ENCODE data around the gene IFIT2.
A peak's percentile ranks its signal among the peaks of the same experiment; 100 is the strongest.
"Not testable (repeated sequence)": the region's sequence is repeated elsewhere in the genome, so short reads cannot be mapped to it uniquely, and the experiment has no call there.

The IFIT2 gene

DNA sequence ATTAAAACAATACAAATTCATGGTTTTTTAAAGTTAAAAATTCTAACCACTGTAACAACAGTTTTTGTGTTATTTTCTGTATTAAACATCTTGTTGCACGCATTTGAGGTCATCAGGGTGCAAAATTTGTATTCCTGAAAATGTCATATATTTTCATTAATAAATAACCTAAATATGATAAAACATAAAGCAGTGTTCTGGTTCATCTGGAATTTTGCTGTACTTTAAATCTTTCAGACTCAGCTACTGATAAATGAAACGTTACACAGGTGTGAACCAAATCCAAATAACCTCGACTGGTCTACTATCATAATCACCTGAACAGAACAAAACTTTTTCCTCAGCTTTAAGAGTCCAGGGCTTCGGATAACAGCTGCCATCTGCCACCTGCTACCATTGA is 6.9 kb downstream of the IFIT2 start:
- DNase-seq, result no peak

DNA sequence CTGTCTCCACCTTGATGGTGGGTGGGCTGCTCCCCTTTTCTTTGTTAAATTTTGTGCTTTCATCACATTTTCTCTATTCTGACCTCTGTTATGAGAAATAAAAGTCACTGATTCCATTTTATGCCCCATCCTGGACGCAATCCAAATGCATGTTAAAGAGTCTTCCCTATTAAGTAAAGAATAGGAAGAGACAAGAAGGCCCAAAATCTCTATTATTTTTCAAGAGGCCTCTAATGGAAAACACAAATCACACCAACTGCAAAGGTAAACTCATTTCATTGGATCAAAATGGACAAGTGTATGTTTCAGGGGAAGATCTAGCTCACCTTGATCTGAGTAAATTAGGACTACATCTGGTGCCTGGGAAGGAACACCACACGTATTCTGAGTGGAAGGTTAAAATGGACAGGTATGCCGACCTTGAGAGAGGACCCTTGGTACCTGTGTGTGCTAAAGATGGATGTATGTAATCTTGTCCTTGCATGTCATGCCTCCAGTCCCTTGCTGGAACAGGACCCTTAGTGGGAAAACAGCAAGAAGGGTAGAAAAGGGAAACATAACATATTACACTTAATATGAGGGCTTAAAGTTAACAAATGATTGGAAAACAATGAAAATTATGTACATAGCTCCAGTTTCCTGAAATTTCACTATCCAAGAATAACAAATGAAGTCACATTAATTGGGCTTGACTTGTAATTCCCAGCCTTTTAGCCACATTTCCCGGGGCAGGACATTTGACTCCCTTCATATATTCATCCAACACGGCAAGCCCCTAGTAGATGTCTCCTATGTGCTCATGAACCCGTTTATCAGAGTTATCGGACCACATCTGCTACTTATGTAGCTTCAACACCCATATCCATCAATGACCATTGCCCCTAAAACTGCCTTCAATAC is 7.6 kb downstream of the IFIT2 start:
- no peak for DNase-seq

DNA sequence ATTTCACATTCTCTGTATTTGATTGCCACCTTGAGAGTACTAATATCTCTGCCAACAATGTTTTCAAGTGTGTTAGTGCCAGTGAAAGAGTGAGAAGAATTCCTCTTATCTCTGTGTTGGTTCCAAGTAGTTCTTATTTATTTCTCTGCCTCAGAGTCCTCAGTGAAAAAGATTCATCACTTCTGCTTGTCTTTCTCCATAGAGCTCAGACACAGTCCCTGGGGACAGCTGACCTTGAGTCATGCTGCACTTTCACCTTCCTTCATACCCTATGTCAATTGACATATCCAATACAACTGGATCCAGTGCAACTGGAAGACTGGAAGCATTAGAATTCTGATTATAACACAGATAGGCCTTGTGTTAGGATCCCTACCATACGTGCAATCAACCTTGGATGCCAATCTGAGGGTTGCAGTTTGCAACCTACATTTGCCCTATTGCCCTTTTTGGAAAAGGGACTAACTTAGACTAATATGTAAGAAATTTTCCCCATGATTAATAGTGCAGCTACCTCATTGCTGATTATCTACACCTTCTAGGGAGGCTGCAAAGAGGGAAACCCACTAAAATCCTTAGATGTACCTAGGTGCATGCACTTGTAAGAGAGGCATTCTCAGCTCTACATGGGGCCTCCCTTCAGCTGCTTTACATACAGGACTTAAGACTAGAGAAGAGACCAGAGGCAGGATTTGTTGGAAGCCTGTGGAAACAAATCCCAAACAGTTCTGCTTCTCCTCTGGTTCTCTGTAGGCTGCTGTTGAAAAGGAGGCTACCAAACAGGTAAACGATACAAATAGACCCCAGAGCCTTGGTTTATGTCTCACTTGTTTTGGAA is 8.4 kb downstream of the IFIT2 start:
- DNase-seq, result no peak

DNA sequence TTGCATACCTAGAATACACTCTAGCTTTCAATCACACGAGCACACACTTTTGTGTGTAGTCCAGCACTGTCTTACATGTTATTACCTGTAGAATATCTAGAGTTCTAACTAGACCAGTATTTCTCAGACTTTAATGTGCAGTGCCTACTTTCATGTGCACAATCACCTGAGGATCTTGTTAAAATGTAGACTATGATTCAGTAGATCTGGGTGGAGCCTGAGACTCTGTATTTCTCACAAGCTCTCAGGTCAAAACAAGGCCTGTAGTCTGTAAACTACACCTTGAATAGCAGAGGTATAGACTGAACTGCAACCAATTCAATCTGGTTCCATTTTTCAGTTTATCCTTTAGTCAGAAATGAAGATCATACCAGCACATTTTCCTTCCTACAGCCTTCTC is 11.1 kb downstream of the IFIT2 start:
- no peak for DNase-seq

DNA sequence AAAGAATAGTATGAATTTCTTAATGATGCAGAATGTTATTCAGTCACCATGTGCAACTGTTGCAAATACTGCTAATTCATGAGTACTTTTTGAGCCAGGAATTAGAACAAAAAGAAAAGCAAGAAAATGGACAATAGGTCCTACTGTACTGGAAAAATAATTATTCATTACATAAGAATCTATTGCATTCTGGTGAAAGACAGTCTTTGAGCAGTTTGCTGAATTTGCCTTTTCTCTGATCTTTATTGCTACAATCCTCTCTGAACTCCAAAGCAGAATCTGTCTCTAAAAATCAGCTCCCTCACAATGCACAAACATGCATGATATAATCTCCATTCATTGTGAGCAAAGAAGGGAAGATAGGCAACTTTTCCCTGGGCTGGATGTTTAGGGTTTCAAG is 12.8 kb downstream of the IFIT2 start:
- DNase-seq, result no peak

DNA sequence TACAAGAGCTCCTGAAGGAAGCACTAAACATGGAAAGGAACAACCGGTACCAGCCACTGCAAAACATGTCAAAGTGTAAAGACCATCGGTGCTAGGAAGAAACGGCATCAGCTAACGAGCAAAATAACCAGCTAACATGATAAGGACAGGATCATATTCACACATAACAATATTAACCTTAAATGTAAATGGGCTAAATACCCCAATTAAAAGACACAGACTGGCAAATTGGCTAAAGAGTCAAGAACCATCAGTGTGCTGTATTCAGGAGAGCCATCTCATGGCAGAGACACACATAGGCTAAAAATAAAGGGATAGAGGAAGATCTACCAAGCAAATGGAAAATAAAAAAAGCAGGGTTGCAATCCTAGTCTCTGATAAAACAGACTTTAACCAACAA is 16.2 kb downstream of the IFIT2 start:
- not testable (repeated sequence) for DNase-seq

DNA sequence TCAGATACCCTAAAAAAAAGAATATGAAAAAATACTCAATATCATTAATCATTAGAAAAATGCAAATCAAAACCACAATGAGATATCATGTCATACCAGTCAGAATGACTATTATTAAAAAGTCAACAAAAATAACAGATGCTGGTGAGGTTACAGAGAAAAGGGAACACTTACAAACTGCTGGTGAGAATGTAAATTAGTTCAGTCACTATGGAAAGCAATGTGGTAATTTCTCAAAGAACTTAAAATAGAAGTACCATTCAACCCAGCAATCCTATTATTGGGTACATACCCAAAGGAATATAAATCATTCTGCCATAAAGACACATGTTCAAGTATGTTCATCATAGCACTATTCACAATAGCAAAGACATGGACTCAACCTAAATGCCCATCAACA is 23.2 kb downstream of the IFIT2 start:
- DNase-seq, result not testable (repeated sequence)

DNA sequence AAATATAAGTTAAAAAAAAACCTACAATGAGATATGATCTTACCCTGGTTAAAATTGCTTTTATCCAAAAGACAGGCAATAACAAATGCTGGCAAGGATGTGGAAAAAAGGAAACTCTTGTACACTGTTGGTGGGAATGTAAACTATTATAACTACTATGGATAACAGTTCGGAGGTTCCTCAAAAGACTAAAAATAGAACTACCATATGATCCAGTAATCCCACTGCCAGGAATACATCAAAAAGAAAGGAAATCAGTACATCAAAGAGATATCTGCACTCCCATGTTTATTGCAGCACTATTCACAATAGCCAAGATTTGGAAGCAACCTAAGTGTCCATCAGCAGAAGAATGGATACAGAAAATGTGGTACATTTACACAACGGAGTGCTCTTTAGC is 24.0 kb downstream of the IFIT2 start:
- DNase-seq, result not testable (repeated sequence)

DNA sequence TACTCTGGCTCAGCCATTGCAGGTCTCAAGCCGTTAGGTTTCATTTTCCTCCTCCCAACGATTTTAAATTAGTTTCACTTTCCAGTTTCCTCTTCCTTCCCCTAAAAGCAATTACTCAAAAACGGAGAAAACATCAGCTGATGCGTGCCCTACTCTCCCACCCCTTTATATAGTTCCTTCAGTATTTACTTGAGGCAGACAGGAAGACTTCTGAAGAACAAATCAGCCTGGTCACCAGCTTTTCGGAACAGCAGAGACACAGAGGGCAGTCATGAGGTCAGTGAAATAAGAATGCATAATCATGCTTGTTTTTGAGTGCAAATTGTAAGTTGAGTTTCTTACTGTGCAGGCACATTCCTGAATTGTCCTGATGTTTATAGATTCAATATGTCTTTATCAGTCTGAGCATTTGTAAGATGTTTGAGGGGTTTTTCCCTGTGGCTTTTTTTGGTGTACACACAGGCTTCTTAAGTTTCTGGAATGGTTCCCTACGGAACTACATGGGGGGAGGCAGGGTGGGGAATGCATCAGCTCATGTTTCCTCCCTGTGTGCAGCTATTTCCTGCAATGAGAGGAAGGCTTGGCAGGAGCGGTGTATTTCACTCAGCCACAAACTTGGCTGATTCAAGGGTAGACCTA is 26.1 kb downstream of the IFIT2 start, which contains the start of gene IFIT3:
Gene IFIT3 (plus strand): TSS at position 195 of the 639 bp plus-strand sequence. CDS start 77 bp downstream, at position 272.
- DNase-seq, result peak; percentile 97

DNA sequence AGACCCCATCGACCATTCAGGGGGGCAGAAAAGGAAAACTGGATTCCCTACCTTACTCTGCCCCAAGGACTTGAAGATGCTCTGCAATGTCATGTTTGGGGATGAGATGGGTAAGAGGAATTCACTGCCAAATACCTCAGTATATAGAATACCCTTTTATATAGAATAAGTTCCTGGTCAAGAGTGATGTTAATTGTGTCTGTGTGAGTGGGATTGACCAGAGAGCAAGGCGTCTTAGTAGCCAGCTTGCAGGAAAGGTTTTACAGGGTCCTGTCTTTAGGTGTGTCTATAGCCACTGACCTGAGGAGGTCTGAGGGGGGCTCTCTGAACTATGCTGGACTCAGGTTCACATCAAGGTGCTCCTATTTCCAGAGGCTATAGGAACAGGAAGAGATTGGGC is 27.3 kb downstream of the IFIT2 start:
- no peak for DNase-seq

DNA sequence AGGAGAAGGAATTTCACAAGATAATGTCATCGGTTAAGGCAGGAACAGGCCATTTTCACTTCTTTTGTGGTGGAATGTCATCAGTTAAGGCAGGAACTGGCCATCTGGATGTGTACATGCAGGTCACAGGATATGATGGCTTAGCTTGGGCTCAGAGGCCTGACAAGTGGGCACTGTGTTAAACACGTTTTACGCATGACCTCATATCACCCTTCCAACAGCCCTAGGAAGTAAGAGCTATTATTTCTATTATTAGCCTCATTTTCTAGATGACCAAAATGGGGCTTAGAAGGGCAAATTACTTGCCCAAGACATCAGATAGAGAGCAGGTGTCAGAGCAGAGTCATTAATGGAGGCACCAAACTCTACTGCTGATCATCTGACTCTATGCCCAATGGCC is 28.2 kb downstream of the IFIT2 start:
- DNase-seq, result not testable (repeated sequence)

DNA sequence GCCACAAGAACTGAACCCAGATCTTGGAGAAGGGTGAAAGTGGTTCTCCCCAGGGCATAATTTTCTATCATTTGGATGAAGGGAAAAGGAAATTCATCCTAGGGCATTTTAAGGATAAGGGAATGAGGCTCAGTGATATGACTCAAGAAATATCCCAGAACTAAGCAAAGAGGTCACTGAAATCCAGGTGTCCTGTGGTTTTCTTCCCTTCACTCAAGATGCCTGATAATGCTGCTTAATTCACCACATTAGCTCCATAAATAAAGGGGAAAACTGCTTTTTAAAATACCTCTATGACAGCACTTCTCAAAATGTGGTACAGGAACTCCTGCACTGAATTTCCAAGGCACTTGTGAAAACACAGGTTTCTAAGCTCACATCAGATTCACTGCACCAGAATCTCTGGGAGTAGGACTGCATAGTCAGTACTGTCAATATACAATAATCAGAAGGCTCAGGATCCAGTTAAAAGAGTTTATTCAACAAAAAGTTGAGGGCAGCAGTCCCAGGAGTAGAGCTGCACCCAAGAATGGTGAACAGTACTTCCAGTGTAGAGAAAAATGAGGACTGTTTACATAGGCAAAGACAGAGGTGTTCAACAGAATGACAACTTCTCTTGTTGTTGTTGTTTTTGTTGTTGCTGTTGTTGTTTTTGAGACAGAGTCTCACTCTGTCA is 28.8 kb downstream of the IFIT2 start:
- no peak for DNase-seq

DNA sequence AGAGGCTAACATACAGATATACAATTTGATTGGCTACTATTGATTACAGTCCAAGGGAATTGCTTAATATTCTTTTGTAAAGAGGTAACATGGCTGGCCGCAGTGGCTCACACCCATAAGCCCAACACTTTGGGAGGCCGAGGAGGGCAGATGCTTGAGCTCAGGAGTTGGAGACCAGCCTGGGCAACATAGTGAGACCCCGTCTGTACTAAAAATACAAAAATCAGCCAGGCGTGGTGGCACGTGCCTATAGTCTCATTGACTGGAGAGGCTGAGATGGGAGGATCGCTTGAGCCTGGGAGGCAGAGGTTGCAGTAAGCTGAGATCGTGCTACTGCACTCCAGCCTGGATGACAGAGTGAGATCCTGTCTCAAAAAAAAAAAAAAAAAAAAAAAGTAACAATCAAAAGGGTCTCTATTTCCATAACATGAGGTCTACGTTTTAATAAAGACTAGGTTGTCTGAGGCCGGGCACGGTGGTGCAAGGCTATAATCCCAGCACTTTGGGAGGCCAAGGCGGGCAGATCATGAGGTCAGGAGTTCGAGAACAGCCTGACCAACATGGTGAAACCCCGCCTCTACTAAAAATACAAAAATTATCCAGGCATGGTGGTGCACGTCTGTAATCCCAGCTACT is 29.8 kb downstream of the IFIT2 start:
- not testable (repeated sequence) for DNase-seq

DNA sequence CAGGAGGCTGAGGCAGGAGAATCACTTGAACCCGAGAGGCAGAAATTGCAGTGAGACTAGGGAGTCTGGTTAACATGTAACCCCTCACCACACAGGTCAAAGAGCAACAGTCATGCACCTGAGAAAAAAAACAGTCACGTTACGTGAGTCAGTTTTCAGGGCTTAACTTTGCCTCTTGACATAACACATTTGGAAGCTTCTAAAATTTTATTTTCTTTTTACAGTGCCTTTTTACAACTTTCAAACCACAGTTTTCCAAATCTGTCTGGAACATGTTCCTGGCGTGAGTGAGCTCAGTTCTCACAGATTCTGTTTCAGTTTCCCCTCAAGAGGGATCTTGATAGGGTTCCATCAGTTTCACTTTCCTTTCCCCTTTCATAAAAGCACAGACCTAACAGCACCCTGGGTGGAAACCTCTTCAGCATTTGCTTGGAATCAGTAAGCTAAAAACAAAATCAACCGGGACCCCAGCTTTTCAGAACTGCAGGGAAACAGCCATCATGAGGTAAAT is 30.3 kb downstream of the IFIT2 start:
- peak; percentile 66 for DNase-seq

DNA sequence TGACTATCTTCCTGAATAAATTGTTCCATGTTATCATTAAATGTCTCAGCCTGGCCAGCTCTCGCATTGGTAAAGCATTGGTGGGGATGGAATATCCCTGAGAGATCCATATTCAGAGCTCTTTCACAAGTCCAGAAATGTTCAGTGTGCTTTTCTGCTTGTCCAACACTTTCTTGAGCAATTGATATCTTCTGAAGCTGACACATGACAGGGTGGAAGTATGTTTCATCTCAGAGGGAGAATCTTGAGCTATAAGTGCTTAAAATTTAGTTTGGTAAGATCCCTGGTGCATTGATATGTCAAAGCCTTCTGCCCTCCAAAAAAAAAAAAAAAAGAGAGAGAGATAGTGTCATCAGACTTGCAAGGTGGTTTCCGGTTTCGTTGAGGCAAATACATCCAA is 33.4 kb downstream of the IFIT2 start:
- DNase-seq, result no peak

DNA sequence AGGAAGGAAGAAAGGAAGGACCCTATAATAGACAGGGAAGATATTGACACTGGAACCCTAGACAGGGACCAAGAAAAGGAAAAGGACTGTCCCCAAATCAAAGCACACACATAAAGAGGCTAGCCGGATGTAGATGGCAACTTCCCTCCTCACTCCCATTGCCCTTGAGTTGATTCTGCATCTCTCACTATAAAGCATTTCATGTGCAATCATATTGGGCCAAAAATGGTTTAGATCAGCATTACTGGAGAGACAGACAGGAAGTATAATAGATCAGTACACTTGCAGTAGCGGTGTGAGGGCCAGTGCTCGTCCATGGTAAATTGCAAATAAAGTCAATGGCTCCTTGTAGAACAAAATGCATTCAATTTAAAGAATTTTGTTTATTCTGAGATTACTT is 34.4 kb downstream of the IFIT2 start:
- DNase-seq, result no peak

DNA sequence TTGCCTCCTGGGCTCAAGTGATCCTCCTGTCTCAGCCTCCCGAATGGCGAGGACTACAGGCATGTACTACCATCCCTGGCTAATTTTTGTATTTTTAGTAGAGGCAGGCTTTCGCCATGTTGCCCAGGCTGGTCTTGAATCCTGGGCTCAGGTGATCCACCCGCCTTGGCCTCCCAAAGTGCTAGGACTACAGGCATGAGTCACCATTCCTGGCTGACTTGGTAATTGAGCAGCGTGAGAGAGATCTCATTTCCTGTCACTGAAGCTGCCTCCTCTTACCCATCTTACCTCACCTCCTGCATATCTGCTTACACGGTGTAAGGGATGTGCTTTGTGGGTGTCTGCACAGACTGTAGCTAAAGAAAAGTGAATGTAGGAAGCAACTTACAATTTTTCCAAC is 35.6 kb downstream of the IFIT2 start:
- peak; percentile 44 for DNase-seq

DNA sequence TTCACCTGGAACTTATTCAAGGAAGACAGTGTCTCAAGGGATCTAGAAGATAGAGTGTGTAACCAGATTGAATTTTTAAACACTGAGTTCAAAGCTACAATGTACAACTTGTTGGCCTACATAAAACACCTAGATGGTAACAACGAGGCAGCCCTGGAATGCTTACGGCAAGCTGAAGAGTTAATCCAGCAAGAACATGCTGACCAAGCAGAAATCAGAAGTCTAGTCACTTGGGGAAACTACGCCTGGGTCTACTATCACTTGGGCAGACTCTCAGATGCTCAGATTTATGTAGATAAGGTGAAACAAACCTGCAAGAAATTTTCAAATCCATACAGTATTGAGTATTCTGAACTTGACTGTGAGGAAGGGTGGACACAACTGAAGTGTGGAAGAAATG is 36.9 kb downstream of the IFIT2 start:
- no peak for DNase-seq

DNA sequence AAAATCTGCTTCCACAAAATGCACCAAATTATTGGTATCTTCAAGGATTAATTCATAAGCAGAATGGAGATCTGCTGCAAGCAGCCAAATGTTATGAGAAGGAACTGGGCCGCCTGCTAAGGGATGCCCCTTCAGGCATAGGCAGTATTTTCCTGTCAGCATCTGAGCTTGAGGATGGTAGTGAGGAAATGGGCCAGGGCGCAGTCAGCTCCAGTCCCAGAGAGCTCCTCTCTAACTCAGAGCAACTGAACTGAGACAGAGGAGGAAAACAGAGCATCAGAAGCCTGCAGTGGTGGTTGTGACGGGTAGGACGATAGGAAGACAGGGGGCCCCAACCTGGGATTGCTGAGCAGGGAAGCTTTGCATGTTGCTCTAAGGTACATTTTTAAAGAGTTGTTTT is 38.0 kb downstream of the IFIT2 start:
- no peak for DNase-seq

DNA sequence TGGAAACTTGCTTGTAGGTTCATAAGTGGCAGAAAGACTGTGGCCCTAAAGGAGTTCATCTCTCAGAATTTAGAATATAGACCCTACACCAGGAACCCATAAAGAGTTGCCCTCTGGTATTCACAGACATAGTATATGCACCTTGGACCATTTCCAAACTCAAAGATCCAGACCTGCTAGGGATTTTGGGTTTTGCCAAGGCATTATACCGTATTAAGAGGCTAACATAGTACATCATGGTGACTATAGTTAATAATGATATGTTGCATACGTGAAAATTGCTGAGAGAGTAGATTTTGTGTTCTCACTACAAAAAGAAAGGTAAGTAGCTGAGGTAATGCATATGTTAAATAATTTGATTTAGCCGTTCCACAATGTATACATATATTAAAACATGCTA is 39.8 kb downstream of the IFIT2 start:
- no peak for DNase-seq

DNA sequence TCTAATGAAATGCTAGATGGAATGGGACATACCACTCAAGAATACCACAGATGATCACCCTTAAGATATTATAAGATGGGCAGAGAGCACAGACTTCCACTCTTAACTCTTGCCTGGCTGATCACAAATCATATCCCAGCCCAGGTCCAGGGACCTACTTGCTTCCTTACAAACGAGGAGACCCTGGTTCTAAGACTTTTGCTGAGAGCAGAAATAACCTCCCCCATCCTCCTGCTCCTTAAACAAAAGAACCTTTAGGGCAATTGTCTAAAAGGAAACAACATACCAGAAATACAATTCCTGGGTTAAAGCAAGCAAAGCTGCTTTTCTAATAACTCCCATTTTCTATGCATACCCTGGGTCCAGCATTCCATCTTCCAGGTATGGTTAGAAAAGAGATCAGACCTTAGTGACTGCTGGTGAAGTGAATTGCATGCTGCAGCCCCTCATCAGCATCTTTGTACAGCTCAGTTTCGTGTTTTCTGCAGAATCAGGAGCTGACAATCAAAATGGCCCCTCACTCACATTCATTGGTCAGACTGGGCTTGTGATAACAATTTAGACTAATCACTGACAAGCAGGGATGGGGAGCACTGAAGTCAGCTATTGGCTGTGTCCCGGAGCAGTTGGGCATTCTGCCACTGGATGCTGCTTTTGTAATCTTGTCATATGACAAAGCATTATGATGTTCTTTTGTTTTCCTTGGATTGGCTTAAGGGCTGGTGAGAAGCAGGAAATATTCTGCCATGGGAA is 40.5 kb downstream of the IFIT2 start:
- DNase-seq, result peak; percentile 78

Data from fibroblast of skin of scalp (primary cell).